Measurements from ENCODE around the gene THOP1. TPM values are rescaled to one million over a fixed set of nuclear protein-coding genes. Genes with fewer than 3 reads are reported as not detected.
"Not testable (repeated sequence)": the region's sequence is repeated elsewhere in the genome, so short reads cannot be mapped to it uniquely, and the experiment has no call there.

Gene THOP1
- total RNA-seq, 2 experiments from 2014 or later = 189 to 194 TPM

DNA sequence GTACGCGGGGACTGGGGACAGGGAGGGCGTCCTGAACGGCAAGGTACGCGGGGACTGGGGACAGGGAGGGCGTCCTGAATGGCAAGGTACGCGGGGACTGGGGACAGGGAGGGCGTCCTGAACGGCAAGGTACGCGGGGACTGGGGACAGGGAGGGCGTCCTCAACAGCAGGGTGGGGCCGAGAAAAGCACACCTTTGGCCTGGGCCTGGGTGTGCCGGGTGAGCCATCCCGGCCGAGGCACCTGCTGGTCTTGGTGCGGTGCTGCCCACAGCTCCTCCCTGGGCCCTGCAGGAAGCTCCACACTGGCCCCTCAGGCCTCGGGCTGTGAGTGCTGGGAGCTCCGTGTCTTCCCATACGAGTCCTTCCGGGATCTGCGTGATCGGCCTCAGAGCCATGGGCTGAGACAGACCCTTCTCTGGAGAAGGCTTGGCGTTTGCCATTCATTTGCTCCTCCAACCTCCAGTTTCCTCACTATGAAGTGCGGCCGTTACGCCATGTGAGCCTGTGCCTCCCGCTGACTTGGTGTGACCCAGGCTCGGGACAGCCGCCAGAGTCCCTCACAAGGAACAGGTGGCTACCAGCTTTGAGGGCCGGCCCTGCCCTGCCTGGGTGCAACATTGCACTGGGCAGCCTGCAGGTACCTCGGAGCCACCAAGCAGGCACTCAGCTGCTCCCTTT, 26.6 kb downstream of the THOP1 start:
- POLR2A ChIA-PET = no interaction called here
- CTCF ChIA-PET = no interaction called here

DNA sequence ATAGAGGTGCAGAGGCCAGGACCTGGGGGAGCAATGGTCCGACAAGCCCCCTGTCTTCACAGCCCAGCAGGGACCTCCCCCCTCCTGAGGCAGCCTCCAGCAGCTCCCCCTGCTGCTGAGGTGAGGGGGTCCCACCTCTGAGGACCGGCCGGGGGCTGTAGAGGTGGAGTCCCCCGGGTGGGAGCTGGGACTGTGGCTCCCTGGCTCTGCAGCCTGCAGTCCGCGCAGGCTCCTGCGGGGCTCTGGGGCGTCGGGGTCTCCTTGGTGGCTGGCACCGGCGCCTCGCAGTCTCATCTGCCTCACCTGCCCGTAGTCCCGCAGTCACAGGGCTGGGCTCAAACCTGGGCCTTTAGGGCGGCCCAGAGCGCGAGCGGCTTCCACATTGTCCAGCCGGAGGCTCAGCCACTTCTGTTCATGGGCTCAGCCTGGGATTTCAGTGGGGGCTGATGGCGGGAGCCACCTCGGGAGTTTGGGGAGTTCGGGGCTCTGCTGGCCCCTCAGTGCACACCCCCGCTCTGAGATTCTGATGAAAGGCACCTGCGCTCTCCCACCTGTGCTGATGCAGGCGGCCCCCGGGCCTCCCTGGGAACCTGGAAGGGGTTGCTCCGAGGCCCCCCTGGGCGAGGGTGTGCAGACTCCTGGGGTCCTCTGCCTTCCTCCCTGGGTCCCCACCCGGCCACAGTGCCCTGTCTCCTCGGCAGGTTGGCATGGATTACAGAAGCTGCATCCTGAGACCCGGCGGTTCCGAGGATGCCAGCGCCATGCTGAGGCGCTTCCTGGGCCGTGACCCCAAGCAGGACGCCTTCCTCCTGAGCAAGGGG, 27.3 kb downstream of the THOP1 start:
- CTCF ChIA-PET = no interaction called here
- POLR2A ChIA-PET = no interaction called here

DNA sequence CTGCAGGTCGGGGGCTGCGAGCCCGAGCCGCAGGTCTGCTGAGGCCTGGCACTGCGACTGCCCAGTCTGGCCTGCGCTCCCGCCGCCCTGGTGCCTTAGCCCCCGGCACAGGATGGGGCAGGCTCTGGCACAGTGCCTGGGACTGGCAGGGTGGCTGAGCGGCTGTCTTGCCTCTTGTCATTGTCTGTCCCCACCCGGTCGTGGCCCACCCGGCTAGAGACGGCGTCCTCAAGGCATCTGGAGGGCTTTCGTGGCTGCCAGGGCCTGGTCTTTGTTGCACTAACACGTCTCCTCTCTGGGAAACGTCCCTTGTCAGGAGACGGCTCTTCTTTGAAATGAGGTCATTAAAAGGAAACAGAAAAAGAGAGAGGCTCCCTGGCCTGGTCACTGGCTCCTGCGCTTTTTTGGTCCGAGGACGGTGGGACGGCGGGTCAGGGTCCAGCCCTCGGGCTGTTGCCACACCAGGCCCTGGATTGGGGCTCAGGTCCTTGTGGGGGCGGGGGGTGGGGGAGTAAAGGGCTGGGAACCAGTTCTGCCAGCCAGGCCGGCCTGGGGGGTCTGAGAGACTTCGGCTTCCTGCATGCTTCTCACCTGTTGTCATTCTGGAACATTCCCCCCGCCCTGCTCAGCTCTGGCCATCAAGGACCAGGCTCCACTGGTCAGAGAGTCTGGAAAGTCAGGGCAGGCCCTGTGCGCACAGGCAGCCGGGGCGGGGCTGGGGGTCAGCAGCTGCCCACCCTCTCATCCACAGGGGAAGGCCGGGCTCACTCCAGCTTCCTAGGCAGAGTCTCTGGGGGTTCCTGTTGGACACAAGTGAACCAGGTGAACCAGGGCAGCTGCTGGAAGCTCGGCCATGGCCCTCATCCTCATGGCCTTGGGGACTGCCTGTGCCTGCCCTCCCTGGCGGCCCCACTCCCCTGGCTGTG, 28.2 kb downstream of the THOP1 start:
- POLR2A ChIA-PET = no interaction called here
- CTCF ChIA-PET = interaction anchor here (0.6 kb wide), 1 partner anchor 323 kb away, joined by 5 read pairs; no protein-coding TSS in a partner anchor

DNA sequence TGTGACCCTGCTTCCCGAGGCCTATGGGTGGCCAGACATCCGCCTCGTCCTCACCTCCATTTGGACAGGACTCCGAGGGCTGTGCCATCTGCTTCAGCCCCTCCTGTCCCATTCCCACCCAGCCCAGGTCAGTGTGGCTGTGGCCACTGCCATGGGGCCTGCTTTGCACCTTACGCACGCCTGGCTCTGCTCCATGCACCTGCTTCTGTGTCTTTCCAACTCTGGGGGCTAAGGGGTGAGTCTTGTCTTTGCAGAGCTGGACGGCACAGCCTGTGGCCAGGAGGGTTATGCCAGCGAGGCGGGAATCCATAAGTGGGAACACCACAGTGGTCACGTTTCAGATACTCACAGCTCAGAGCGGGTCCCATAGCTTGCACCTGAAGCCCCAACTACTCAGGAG, 29.1 kb downstream of the THOP1 start:
- ChIA-PET POLR2A (no interaction called here), CTCF (interaction anchor here (0.6 kb wide), 1 partner anchor 324 kb away, joined by 5 read pairs; no protein-coding TSS in a partner anchor)

DNA sequence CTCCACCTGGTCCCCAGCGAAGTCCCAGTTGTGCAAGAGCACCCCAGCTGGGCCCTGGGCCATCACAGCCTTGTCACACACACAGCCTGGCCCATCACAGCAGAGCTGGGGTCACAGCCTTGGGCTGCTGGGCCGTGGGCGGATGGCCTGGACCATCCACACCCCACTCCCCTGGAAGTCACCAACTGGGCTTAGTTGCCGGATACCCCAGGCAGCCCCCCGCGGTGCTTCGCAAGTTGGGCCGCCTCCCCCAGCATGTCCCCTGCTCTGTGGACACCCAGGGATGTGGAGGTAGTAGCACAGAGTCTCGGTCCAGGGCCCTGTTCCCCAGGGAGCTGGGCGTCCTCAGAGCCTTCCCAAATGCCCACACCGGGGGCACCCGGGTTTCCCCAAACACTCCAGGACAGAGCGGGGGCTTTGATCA, 29.9 kb downstream of the THOP1 start:
- ChIA-PET POLR2A (no interaction called here), CTCF (no interaction called here)

DNA sequence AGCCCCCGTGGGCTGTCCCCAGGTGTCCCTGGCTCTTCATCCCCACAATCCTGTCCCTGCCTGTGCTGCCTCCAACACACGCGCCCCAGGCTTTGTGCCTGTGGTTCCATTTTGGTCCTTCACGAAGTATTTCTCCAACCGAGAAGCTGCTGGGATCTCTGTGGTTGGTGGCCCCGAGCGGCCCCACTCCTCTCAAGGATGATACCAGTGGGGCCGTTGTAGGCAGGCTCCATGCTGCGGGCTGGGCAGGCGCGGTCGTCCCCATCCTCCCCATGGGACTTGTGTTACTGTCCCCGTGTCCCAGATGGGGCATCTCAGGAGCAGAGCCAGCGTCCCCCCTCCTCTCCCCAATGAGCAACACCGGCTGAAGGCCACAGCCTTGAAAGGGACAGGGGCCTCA, 30.6 kb downstream of the THOP1 start:
- ChIA-PET CTCF (interaction anchor here (0.6 kb wide), 1 partner anchor 84 kb away, joined by 3 read pairs; no protein-coding TSS in a partner anchor), POLR2A (no interaction called here)

DNA sequence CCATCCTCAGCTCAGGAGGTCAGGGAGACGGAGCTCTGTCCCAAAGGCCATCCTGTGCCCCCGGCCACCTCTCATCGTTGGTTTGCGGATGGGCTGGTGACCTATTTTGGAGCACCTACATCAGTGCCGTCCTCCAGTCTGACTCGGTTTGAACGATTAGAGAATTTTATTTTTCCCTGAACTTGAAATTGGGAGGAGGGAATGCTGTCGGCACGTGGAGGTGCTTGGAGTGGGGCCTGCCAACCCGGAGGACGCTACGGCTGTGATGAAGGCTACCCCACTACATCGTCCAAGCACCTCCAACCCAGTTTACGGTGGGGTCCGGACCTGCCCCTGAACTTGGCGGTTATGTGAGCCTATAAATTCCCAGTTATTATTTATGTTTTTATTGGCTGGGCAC, 31.3 kb downstream of the THOP1 start:
- CTCF ChIA-PET = interaction anchor here (0.6 kb wide), 1 partner anchor 83 kb away, joined by 3 read pairs; no protein-coding TSS in a partner anchor
- POLR2A ChIA-PET = no interaction called here

DNA sequence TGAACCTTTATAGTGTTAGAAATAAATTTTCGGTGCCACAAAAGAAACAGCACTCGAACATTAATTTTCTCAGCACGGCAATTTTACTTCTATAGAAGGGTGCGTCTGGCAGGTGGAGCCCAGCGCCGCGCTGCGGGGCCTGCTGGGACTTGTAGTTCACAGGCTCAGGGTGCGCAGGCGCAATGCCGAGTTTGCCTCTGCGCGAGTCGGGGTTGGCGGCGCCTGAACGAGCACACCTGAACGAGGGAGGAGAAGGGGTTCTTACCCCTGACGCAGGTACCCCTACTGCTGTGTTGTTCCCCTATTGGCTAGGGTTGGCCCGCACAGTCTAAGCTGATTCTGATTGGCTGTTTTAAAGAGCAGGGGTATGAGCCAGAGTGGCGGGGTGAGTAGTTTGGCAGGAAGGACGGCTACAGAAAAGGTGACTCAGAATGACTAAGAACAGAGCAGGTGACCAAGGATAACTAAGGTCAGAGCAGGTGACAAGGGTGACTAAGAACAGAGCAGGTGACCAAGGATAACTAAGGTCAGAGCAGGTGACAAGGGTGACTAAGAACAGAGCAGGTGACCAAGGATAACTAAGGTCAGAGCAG, 32.0 kb downstream of the THOP1 start:
- POLR2A ChIA-PET, CTCF ChIA-PET: not testable (repeated sequence)

DNA sequence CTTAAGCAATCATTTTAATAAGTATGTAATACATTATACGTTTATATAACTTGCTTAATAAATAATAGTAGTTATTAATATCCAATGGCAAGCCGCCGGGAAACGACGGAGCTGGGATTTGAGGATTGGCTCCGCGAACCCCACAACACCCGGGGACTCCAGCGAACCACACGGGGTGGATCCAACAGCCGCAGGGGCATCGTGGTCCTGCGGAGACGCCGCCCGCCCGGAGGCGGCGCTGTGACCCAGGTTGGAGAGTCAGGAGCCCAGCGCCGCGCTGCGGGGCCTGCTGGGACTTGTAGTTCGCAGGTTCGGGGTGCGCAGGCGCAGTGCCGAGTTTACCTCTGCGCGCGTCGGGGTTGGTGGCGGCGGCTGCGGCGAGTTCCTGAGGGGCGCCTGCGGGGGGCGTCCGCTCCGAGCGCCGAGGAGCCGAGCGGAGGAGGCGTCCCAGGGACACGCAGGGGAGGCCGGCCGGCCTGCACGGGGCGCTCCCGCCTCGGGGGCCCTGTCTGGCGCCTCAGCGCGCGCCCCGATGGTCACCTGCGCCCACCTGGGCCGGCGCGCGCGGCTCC, 34.3 kb downstream of the THOP1 start, which contains the start of gene ZNF554:
TSS of gene ZNF554 (plus strand) at position 329 of the 572 bp plus-strand sequence. CDS start at position 533, 204 bp downstream.
- POLR2A ChIA-PET = interaction anchor here (0.6 kb wide), 1 partner anchor 667 kb away, joined by 5 read pairs; no protein-coding TSS in a partner anchor
- CTCF ChIA-PET = interaction anchor here (1.0 to 1.5 kb wide), 5 partner anchors 9 to 68 kb away, joined by 3 to 12 read pairs (median 3); partner anchors contain the start of gene ZNF555

DNA sequence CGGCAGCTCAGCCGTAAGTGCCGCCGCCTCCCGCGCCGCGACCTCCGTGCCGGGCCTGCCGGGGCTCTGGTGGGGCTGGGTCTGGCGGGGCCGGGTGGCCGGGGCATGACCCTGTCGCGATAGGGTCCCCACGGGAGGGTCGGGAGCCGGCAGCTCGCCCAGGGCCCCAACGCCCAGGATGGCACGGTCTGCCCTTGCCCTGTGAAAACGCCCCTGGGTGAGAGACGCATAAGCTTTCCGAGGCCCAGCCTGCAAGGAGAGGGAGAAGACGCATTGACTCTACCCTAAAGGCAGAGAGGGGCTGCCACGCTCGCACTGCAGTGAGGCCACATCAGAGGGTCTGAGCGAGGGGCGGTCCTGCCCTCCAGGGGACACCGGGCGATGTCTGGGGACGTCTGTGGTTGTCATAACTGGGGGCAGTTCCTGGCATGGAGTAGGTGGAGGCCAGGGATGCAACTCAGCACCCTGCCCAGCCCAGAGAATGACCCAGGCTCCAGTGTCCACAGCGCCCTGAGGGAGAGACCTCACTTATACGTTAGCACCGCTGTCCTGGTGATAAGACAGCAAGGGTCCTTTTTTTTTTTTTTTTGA, 34.9 kb downstream of the THOP1 start:
- ChIA-PET POLR2A (interaction anchor here (0.6 kb wide), 1 partner anchor 668 kb away, joined by 5 read pairs; no protein-coding TSS in a partner anchor), CTCF (interaction anchor here (0.6 to 1.5 kb wide), 6 partner anchors 9 to 344 kb away, joined by 3 to 12 read pairs (median 4); partner anchors contain the start of genes ZNF555 and ZNF57)

DNA sequence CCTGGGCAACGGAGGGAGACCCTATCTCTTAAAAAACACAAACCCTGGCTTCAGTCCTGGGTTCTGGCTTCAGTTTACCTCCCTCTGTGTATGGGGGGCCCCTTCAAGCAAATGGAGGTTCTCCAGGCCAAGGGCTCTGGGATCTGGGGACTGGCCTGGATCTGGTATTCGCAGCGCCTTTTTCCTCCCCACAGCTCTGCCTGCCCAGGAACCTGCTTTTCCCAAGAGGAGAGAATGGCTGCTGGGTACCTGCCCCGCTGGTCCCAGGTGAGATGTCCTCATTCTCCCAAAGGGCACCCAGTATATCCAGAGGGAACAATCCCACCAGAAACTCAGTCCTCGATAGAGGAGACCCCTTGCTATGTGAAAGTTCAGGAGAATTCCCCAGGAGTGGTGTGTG, 37.5 kb downstream of the THOP1 start:
- ChIA-PET POLR2A (interaction anchor here (0.6 kb wide), 1 partner anchor 8 kb away, joined by 3 read pairs; no protein-coding TSS in a partner anchor), CTCF (no interaction called here)

DNA sequence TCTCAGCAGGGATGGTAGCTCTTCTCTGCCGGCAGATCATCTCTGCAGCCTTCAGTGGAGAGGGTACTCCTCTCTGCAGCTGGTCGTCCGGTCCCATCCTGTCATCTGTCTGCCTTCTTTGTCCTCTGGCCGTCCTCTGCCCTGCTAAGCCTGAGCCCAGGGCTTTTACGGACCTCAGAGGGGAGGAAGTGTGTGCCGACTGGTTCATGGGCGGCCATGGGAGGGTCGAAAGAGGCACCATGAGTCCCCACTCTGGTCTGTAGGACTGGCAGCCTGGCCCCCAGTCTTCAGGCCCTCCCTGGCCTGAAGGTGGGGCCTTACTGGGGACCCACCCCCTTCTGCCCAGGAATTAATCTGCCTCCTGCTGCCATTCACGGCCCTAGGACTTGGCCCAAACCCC, 38.3 kb downstream of the THOP1 start:
- POLR2A ChIA-PET = no interaction called here
- CTCF ChIA-PET = no interaction called here

DNA sequence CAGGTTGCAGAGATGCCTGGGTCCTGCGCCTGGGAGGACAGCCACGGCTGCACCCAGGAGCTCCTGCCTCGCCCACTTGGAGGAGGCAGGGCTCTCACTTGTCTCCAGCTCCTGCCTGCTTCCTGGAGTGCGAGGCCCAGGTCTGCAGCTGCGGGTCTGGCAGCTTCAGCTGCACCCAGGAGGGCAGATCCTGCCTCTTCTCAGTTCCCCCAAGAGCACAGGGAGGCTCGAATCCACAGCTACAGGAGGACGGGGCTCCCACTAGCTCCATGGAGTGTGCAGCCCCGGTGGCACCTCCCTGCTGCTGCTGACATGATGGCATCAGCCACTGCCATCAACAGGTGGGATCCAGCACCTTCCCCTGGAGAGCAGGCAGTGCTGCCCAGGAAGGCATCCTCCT, 38.8 kb downstream of the THOP1 start:
- ChIA-PET POLR2A (no interaction called here), CTCF (interaction anchor here (0.6 kb wide), 1 partner anchor 896 kb away, joined by 3 read pairs; no protein-coding TSS in a partner anchor)

DNA sequence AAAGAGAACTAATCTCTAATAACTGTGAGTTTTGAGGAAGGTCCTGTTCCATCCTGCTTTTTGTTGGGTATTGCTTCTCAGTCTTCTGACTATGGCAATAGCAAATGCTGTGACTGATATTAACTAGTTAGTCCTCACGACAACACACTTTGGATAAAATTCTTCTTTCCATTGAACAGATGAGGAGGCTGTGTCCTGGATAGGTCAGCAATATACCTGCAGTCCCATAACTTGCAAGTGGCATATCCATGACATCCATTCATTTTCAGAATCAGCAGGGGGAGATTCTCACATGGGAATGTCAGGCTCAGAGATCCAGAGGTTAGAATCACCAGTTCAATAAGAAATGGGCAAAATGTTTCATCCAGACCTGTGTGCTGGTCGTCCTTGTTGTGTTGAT, 41.7 kb downstream of the THOP1 start:
- POLR2A ChIA-PET = no interaction called here
- CTCF ChIA-PET = no interaction called here

DNA sequence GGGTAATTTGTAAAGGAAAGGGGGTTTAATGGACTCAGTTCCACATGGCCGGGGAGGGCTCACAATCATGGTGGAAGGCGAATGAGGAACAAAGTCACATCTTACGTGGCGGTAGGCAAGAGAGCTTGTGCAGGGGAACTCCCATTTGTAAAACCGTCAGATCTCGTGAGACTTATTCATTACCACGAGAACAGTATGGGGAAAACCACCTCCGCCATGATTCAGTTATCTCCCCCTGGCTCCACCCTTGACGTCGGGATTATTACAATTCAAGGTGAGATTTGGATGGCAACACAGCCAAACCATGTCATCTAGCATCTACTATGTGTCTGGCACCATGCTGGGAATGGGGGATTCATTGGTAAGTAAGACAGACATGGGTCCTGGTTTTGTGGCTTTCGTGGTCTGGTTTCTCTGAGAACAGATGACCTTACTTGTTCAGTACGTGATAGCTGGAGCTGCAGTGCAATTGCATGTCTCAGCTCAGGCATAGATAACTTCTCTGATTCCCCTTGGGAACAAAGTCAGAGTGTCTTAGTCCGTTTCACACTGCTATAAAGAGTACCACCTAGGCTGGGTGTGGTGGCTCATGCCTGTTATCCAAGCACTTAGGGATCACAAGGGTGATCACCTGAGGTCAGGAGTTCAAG, 42.7 kb downstream of the THOP1 start:
- POLR2A ChIA-PET = no interaction called here
- CTCF ChIA-PET = no interaction called here

DNA sequence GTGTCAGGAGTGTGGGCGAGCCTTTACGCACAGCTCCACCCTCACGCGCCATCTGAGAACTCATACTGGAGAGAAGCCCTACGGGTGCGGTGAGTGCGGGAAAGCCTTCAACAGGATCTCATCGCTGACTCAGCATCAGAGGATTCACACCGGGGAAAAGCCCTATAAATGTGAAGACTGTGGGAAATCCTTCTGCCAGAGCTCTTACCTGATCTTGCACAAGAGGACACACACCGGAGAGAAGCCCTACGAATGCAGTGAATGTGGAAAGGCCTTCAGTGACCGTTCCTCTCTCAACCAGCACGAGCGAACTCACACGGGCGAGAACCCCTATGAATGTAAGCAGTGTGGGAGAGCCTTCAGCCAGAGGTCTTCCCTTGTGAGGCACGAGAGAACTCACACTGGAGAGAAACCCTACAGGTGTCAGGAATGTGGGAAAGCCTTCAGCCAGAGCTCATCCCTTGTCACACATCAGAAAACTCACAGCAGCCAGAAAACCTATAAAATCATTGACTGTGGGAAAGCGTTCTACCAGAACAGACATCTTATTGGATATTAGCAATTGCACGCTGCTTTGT, 49.1 kb downstream of the THOP1 start:
- POLR2A ChIA-PET = no interaction called here
- CTCF ChIA-PET = no interaction called here

DNA sequence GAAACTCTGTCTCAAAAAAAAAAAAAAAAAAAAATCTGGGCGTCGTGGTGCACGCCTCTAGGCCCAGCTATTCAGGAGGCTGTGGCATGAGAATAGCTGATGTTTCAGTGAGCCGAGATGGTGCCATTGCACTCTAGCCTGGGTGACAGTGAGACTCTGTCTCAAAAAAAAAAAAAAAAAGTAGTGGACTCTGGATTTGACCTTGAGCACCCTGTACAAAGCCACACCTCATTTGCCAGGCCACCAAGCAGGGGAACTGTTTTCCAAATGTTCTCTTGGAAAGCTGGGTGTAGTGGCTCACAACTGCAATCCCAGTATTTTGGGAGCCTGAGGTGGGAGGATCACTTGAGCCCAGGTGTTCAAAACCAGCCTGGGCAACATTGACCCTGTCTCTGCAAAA, 52.1 kb downstream of the THOP1 start:
- ChIA-PET CTCF (no interaction called here), POLR2A (no interaction called here)

Measured in activated CD8-positive, alpha-beta memory T cell treated with anti-CD3 and anti-CD28 coated beads for 36 hours (primary cell).